GM19099 (cell line): ENCODE data around the gene GADD45A.

Experiments
- POLR2A ChIP-seq: IDR thresholded peaks from 3 replicates; pipeline ENCODE4 v1.6.1; 2011; ENCODE audit warnings: low read depth; ENCODE audit not compliant: insufficient read length; ENCODE audit errors: extremely low read depth

GADD45A gene

GRCh38 chr1:67662884-67663283 is 22.1 kb upstream of the GADD45A start:
- TF ChIP-seq POLR2A = no peak

GRCh38 chr1:67664048-67664447 is 21.0 kb upstream of the GADD45A start:
- no peak for TF ChIP-seq POLR2A

DNA sequence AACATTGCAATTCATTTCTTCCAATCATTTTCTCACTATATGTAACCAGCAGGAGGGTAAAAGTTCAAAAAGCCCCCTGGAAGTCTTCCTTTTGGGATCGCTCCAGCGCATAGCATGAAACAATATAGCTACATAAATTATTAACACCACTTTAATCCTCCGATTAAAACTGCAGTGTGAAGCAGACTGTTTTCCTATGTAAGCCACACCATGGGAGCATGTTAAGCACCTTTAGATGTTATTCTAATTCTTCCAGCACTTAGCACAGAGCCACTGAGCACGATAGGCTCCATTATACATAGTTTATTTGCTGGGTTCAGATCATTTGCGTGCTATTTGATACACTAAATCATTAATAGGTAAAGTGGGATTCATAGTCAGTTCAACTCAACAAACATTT is 18.4 kb upstream of the GADD45A start:
- TF ChIP-seq POLR2A = no peak

DNA sequence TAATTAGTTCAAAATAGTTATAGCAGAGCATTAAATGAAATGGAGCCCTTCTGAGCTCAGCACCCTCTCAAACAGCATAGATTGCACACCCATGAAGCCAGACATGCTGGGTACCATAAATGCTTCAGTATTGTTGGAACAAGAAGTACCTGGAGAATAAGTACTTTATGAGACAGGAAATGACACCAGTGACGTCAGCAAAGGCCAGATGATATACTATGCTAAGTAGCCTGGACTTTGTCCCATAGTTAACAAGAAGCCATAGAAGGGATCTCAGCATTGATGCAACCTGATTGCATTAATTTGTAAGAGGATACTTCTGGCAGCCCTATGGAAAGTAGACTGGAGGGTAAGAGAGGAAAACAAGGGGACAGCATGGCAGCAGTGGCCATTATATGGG is 16.3 kb upstream of the GADD45A start:
- no peak for TF ChIP-seq POLR2A

- TF ChIP-seq POLR2A = no peak
Measured at GRCh38 chr1:67672260-67672803, 12.7 kb upstream of the GADD45A start.

- TF ChIP-seq POLR2A = no peak
Measured at GRCh38 chr1:67673468-67674201, 11.4 kb upstream of the GADD45A start.

DNA sequence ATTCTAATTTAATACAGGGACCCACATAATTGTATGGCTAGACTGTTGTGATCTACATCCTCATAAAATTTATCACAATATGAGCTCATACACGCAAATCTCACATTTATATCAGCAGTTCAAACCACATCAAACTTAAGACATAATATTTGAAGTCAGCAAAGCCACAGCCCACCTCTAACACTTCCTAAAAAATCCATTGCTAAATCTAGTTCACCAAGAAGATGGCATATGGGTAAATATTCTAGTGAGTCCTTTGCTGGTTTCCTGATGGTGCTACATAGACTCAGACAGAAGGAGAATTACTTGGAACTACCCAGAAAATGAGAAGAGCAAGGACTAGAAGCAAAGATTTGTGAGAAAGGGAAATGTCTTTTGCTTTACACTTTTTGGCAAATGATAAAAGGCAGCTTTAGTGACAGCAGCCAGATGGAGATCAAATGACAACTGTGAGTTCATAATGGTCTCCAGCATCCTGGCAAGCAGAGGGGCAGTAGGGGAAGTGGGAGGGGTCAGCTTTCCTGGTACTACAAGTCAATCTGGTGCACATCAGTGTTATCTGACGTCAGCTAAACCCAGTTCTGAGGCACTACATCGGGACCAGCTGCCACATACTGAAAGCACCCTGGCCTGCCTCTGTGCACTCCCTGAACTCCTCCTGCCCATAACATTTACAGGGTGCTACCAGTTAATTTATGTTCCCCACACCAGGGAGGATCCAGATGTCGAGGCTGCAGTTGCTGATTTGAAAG is 10.6 kb upstream of the GADD45A start:
- TF ChIP-seq POLR2A = no peak

GRCh38 chr1:67675800-67676199 is 9.2 kb upstream of the GADD45A start:
- no peak for TF ChIP-seq POLR2A

- no peak for TF ChIP-seq POLR2A
Measured at GRCh38 chr1:67676287-67676686, 8.7 kb upstream of the GADD45A start.

- no peak for TF ChIP-seq POLR2A
Measured at GRCh38 chr1:67676946-67677345, 8.1 kb upstream of the GADD45A start.

- TF ChIP-seq POLR2A = no peak
Measured at GRCh38 chr1:67677408-67677807, 7.6 kb upstream of the GADD45A start.

- no peak for TF ChIP-seq POLR2A
Measured at GRCh38 chr1:67677930-67678329, 7.1 kb upstream of the GADD45A start.

DNA sequence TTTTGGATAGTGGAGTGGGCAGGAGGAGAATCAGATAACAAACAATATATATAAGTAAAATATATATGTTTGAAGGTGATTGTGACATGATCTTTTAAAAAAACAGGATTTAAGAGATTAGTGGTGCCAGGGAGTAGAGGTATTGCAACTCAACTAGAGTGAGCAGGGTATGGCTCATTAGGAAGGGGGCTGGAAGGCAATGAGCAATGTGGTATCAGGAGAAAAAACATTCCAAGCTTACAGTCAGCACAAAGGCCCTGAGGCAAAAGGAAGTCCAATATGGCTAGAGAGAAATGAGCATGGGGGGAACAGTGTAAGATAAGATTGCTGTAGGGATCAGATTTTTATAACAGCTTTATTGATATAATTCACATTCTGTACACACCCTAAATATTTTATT is 5.3 kb upstream of the GADD45A start:
- no peak for TF ChIP-seq POLR2A

GRCh38 chr1:67680486-67680885 is 4.5 kb upstream of the GADD45A start:
- TF ChIP-seq POLR2A = no peak

DNA sequence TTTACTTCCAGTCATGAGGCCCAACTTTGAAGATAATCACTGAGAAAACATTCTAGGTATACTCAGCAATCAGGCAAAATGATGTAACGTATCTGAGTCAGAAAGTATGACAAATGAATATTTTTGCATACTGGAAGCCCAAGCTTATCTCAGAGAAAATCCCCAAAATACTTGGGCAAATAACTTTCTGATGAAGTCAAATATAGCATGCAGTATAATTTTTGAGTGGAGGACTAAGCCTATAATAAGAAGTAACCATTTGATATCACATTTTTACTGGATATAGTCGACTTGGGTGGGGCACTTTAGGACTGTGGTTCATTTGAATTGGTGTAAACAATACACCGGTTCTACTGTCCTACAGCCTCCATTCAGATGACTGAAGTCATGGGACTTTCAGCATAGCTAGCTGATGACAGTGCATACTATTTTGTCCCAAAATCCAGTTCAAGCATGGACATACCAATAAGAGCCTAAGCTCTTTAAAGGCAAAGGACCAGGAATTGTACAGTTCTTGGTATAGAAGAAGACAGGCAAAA is 2.3 kb upstream of the GADD45A start:
- no peak for TF ChIP-seq POLR2A

- TF ChIP-seq POLR2A = no peak
Measured at GRCh38 chr1:67683316-67683715, 1.7 kb upstream of the GADD45A start.

GRCh38 chr1:67683766-67684525 is 1.1 kb upstream of the GADD45A start:
- TF ChIP-seq POLR2A = no peak
